Urinary bladder (tissue), 4 donors: ENCODE results near the gene GPSM1. TPM values are rescaled to one million over a fixed set of nuclear protein-coding genes. Genes with fewer than 3 reads are reported as not detected.
"Not testable (repeated sequence)": the region's sequence is repeated elsewhere in the genome, so short reads cannot be mapped to it uniquely, and the experiment has no call there.

Source experiments
- DNase-seq: peaks from one replicate; pipeline ENCODE4 v3.0.0-alpha.2; 2015; ENCODE audit errors: extremely low spot score
- H3K27ac ChIP-seq: one replicate; pipeline ENCODE4 v1.5.1; 2013; ENCODE audit warnings: low read depth, mild to moderate bottlenecking, moderate library complexity
- H3K36me3 ChIP-seq: one replicate; pipeline ENCODE4 v1.6.1; 2013; ENCODE audit warnings: mild to moderate bottlenecking, moderate library complexity; ENCODE audit not compliant: insufficient read depth
- H3K4me1 ChIP-seq: one replicate; pipeline ENCODE4 v1.6.1; 2013; ENCODE audit warnings: mild to moderate bottlenecking, moderate library complexity; ENCODE audit not compliant: insufficient read depth
- H3K4me3 ChIP-seq: one replicate; pipeline ENCODE4 v1.5.1; 2013; ENCODE audit warnings: low read depth, low read length
- WGBS: extraction: QIAGEN DNeasy Blood & Tissue Kit; methylation state at CpG from one replicate; pipeline ENCODE4 v1.1.7; 2013; 5-methylcytosine and 5-hydroxymethylcytosine counted together
- polyA plus RNA-seq: library from polyadenylated mRNA; stranded (reverse); fragments of 200-250 nt; gene quantifications from one replicate; pipeline ENCODE4 v1.2.3, GENCODE V29; 2013
- total RNA-seq: library from RNA; depleted of rRNA; stranded (reverse); fragments of >200 nt; gene quantifications from one replicate; pipeline ENCODE4 v1.2.3, GENCODE V29; 2014
- donor health status: healthy with polysubstance abuse.
- donor health status: healthy.

The GPSM1 gene
- total and polyA plus RNA-seq, 2 donors, result 13.5 to 22.3 TPM

GRCh38 chr9:136348691-136349090 is 21.4 kb downstream of the GPSM1 start:
- 94% methylated on average over 14 of the region's 14 CpGs for WGBS
- DNase-seq, result no peak
- no peaks in the 10 kb centered on the region for H3K4me1 ChIP-seq
- H3K27ac ChIP-seq, result no peak overlapping the region
- H3K36me3 ChIP-seq, result no peaks in the 10 kb centered on the region
- H3K4me3 ChIP-seq, result no peak overlapping the region

- H3K27ac ChIP-seq, result no peak overlapping the region
- no peak overlapping the region for H3K4me3 ChIP-seq
- no peaks in the 10 kb centered on the region for H3K4me1 ChIP-seq
- no peak for DNase-seq
- WGBS, result 87% methylated on average over 24 of the region's 24 CpGs
- H3K36me3 ChIP-seq, result no peaks in the 10 kb centered on the region
Observed at GRCh38 chr9:136349546-136349945, 22.2 kb downstream of the GPSM1 start.

- WGBS, result 83% methylated on average over 11 of the region's 11 CpGs
- Histone ChIP-seq H3K4me3 (no peak overlapping the region), H3K36me3 (no peaks in the 10 kb centered on the region), H3K27ac (no peak overlapping the region), H3K4me1 (no peaks in the 10 kb centered on the region)
- no peak for DNase-seq
Observed at GRCh38 chr9:136351252-136351800, 24.0 kb downstream of the GPSM1 start.

- not testable (repeated sequence) for H3K4me3 ChIP-seq, H3K4me1 ChIP-seq, H3K36me3 ChIP-seq, DNase-seq, H3K27ac ChIP-seq
- 93% methylated on average over 19 of the region's 24 CpGs for WGBS
Observed at GRCh38 chr9:136351868-136352267, 24.5 kb downstream of the GPSM1 start.

- Histone ChIP-seq H3K27ac (no peak overlapping the region), H3K36me3 (no peaks in the 10 kb centered on the region), H3K4me1 (no peaks in the 10 kb centered on the region), H3K4me3 (no peak overlapping the region)
- no peak for DNase-seq
- WGBS, result 80% methylated on average over 16 of the region's 16 CpGs
Observed at GRCh38 chr9:136352682-136353081, 25.3 kb downstream of the GPSM1 start.

GRCh38 chr9:136353088-136353487 is 25.7 kb downstream of the GPSM1 start:
- Histone ChIP-seq H3K27ac (no peak overlapping the region), H3K4me3 (no peak overlapping the region), H3K36me3 (no peaks in the 10 kb centered on the region), H3K4me1 (no peaks in the 10 kb centered on the region)
- no peak for DNase-seq
- WGBS, result 87% methylated on average over 11 of the region's 11 CpGs

- Histone ChIP-seq H3K27ac (no peak overlapping the region), H3K4me1 (no peaks in the 10 kb centered on the region), H3K4me3 (no peak overlapping the region), H3K36me3 (no peaks in the 10 kb centered on the region)
- WGBS, result 70% methylated on average over 13 of the region's 13 CpGs
- no peak for DNase-seq
Observed at GRCh38 chr9:136353757-136354488, 26.6 kb downstream of the GPSM1 start.

GRCh38 chr9:136354592-136355085 is 27.3 kb downstream of the GPSM1 start:
- Histone ChIP-seq H3K27ac (no peak overlapping the region), H3K4me3 (no peak overlapping the region), H3K4me1 (no peaks in the 10 kb centered on the region), H3K36me3 (no peaks in the 10 kb centered on the region)
- no peak for DNase-seq
- WGBS, result 46% methylated on average over 17 of the region's 17 CpGs

GRCh38 chr9:136355616-136356557 is 28.5 kb downstream of the GPSM1 start:
- no peaks in the 10 kb centered on the region for H3K4me1 ChIP-seq
- no peaks in the 10 kb centered on the region for H3K36me3 ChIP-seq
- no peak for DNase-seq
- 82% methylated on average over 54 of the region's 54 CpGs for WGBS
- H3K4me3 ChIP-seq, result no peak overlapping the region
- no peak overlapping the region for H3K27ac ChIP-seq

- H3K36me3 ChIP-seq, result no peaks in the 10 kb centered on the region
- no peak overlapping the region for H3K4me3 ChIP-seq
- H3K4me1 ChIP-seq, result no peaks in the 10 kb centered on the region
- no peak overlapping the region for H3K27ac ChIP-seq
- 74% methylated on average over 22 of the region's 22 CpGs for WGBS
- DNase-seq, result no peak
Observed at GRCh38 chr9:136357202-136357725, 29.9 kb downstream of the GPSM1 start.

- Histone ChIP-seq H3K36me3 (no peaks in the 10 kb centered on the region), H3K27ac (no peak overlapping the region), H3K4me3 (no peak overlapping the region), H3K4me1 (no peaks in the 10 kb centered on the region)
- WGBS, result 87% methylated on average over 29 of the region's 29 CpGs
- DNase-seq, result no peak
Observed at GRCh38 chr9:136358016-136358415, 30.7 kb downstream of the GPSM1 start.

GRCh38 chr9:136358888-136359287 is 31.5 kb downstream of the GPSM1 start:
- Histone ChIP-seq H3K4me3 (no peak overlapping the region), H3K4me1 (no peaks in the 10 kb centered on the region), H3K27ac (no peak overlapping the region), H3K36me3 (no peaks in the 10 kb centered on the region)
- WGBS, result 65% methylated on average over 2 of the region's 2 CpGs
- no peak for DNase-seq
